ENCODE data around the gene THSD4.

GRCh38 chr15:71532994-71533393, 417.7 kb downstream of the THSD4 start:
- TF ChIP-seq POLR2A (IDR thresholded peaks at IDR 0.05) = no peak
- TF ChIP-seq, protein P1, sequence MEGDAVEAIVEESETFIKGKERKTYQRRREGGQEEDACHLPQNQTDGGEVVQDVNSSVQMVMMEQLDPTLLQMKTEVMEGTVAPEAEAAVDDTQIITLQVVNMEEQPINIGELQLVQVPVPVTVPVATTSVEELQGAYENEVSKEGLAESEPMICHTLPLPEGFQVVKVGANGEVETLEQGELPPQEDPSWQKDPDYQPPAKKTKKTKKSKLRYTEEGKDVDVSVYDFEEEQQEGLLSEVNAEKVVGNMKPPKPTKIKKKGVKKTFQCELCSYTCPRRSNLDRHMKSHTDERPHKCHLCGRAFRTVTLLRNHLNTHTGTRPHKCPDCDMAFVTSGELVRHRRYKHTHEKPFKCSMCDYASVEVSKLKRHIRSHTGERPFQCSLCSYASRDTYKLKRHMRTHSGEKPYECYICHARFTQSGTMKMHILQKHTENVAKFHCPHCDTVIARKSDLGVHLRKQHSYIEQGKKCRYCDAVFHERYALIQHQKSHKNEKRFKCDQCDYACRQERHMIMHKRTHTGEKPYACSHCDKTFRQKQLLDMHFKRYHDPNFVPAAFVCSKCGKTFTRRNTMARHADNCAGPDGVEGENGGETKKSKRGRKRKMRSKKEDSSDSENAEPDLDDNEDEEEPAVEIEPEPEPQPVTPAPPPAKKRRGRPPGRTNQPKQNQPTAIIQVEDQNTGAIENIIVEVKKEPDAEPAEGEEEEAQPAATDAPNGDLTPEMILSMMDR (IDR thresholded peaks at IDR 0.05) = peak in 2 of 3 experiments; percentile 27 to 40
- peak in 1 of 2 donors; percentile 28 for TF ChIP-seq POLR2AphosphoS5 (IDR thresholded peaks at IDR 0.05; ENCODE audit: insufficient read depth in 1 of 2, low read depth in 1 of 2)
